ENCODE measurements around the gene TRAF3IP3.

- TF ChIP-seq ZBTB21 (CRISPR knock-in tag; IDR thresholded peaks at IDR 0.05) = no peak
- no peak for TF ChIP-seq TSC22D2 (CRISPR knock-in tag; IDR thresholded peaks at IDR 0.05; ENCODE audit: borderline replicate concordance)
- TF ChIP-seq ZNF770 (CRISPR knock-in tag; IDR thresholded peaks at IDR 0.05) = no peak
- TF ChIP-seq TCF7 (IDR thresholded peaks at IDR 0.05; ENCODE audit: low read depth) = no peak
- no peak for TF ChIP-seq CTCF (CRISPR knock-in tag; IDR thresholded peaks at IDR 0.05)
- no peak for TF ChIP-seq MAX (IDR thresholded peaks at IDR 0.05)
- TF ChIP-seq AKAP8 (CRISPR knock-in tag; IDR thresholded peaks at IDR 0.05) = no peak
- no peak for TF ChIP-seq AFF4 (CRISPR knock-in tag; IDR thresholded peaks at IDR 0.05)
- no peak for TF ChIP-seq GTF3A (CRISPR knock-in tag; conservative IDR thresholded peaks at IDR 0.05)
- no peak for TF ChIP-seq ZSCAN29 (CRISPR knock-in tag; conservative IDR thresholded peaks at IDR 0.05)
- no peak for TF ChIP-seq ZNF251 (CRISPR knock-in tag; IDR thresholded peaks at IDR 0.05)
- TF ChIP-seq JUN (CRISPR knock-in tag; IDR thresholded peaks at IDR 0.05) = no peak
These were observed 24.4 kb downstream of the TRAF3IP3 start for GRCh38 chr1:209780268-209780667.

All from HepG2 (cell line).